ENCODE data around the gene AKR7A2.
A peak's percentile ranks its signal among the peaks of the same experiment; 100 is the strongest.

The AKR7A2 gene

GRCh38 chr1:19344372-19344810, 32.4 kb upstream of the AKR7A2 start:
- no peak overlapping the region for H3K4me3 ChIP-seq (ENCODE audit: low read depth, low read length)
- no peak for DNase-seq (ENCODE audit: low read depth)

- H3K4me3 ChIP-seq (ENCODE audit: low read depth, low read length): no peak overlapping the region
- DNase-seq (ENCODE audit: low read depth): no peak
These were observed 31.8 kb upstream of the AKR7A2 start for GRCh38 chr1:19343617-19344350.

- H3K4me3 ChIP-seq (ENCODE audit: low read depth, low read length): no peak overlapping the region
- no peak for DNase-seq (ENCODE audit: low read depth)
These were observed 31.1 kb upstream of the AKR7A2 start for GRCh38 chr1:19342894-19343616.

GRCh38 chr1:19342062-19342750, 30.3 kb upstream of the AKR7A2 start:
- no peak overlapping the region for H3K4me3 ChIP-seq (ENCODE audit: low read depth, low read length)
- DNase-seq (ENCODE audit: low read depth): no peak

GRCh38 chr1:19341201-19342061, 29.5 kb upstream of the AKR7A2 start:
- H3K4me3 ChIP-seq (ENCODE audit: low read depth, low read length): no peak overlapping the region
- DNase-seq (ENCODE audit: low read depth): peak; percentile 19

- H3K4me3 ChIP-seq (ENCODE audit: low read depth, low read length): no peak overlapping the region
- DNase-seq (ENCODE audit: low read depth): no peak
These were observed 28.5 kb upstream of the AKR7A2 start for GRCh38 chr1:19340387-19340937.

- no peak overlapping the region for H3K4me3 ChIP-seq (ENCODE audit: low read depth, low read length)
- no peak for DNase-seq (ENCODE audit: low read depth)
These were observed 27.4 kb upstream of the AKR7A2 start for GRCh38 chr1:19339214-19339861.

- H3K4me3 ChIP-seq (ENCODE audit: low read depth, low read length): no peak overlapping the region
- DNase-seq (ENCODE audit: low read depth): no peak
These were observed 26.4 kb upstream of the AKR7A2 start for GRCh38 chr1:19338323-19338762.

- DNase-seq (ENCODE audit: low read depth): no peak
- H3K4me3 ChIP-seq (ENCODE audit: low read depth, low read length): no peak overlapping the region
These were observed 25.3 kb upstream of the AKR7A2 start for GRCh38 chr1:19337289-19337688.

GRCh38 chr1:19336543-19336942, 24.6 kb upstream of the AKR7A2 start:
- H3K4me3 ChIP-seq (ENCODE audit: low read depth, low read length): no peak overlapping the region
- no peak for DNase-seq (ENCODE audit: low read depth)

- no peak for DNase-seq (ENCODE audit: low read depth)
- H3K4me3 ChIP-seq (ENCODE audit: low read depth, low read length): no peak overlapping the region
These were observed 21.8 kb upstream of the AKR7A2 start for GRCh38 chr1:19333587-19334354.

GRCh38 chr1:19332832-19333231, 20.9 kb upstream of the AKR7A2 start:
- no peak for DNase-seq (ENCODE audit: low read depth)
- no peak overlapping the region for H3K4me3 ChIP-seq (ENCODE audit: low read depth, low read length)

GRCh38 chr1:19331262-19331878, 19.4 kb upstream of the AKR7A2 start:
- H3K4me3 ChIP-seq (ENCODE audit: low read depth, low read length): no peak overlapping the region
- DNase-seq (ENCODE audit: low read depth): no peak

GRCh38 chr1:19330449-19331135, 18.6 kb upstream of the AKR7A2 start:
- no peak for DNase-seq (ENCODE audit: low read depth)
- no peak overlapping the region for H3K4me3 ChIP-seq (ENCODE audit: low read depth, low read length)

- no peak for DNase-seq (ENCODE audit: low read depth)
These were observed 17.7 kb upstream of the AKR7A2 start for GRCh38 chr1:19329611-19330010.

GRCh38 chr1:19329188-19329587, 17.2 kb upstream of the AKR7A2 start:
- no peak for DNase-seq (ENCODE audit: low read depth)
- H3K4me3 ChIP-seq (ENCODE audit: low read depth, low read length): no peak overlapping the region

More at GRCh38 chr1:19329611-19330010, 17.7 kb upstream of the AKR7A2 start:
- no peak overlapping the region for H3K4me3 ChIP-seq (ENCODE audit: low read depth, low read length)

GRCh38 chr1:19328486-19328885, 16.5 kb upstream of the AKR7A2 start:
- no peak overlapping the region for H3K4me3 ChIP-seq (ENCODE audit: low read depth, low read length)
- DNase-seq (ENCODE audit: low read depth): no peak

All from skeletal muscle cell (primary cell).